OCI-LY7 (cell line): ENCODE measurements around the gene GPR153. TPM values are rescaled to one million over a fixed set of nuclear protein-coding genes. Genes with fewer than 3 reads are reported as not detected.

Source experiments
- BruUV-seq: library from RNA; stranded (reverse); fragments of 400-500 nt; replicated peaks from 2 replicates; lab custom pipeline; 2021; lab: Mats Ljungman, UMichigan
- CTCF ChIA-PET: fragments of 300-600 bp; sonication (Branson Sonifier 250); formaldehyde crosslinking; loops from one replicate; lab custom pipeline; 2022; ENCODE audit warnings: antibody characterized with exemption; ENCODE audit not compliant: unreplicated experiment; lab: Charles Lee
- POLR2A ChIA-PET: fragments of 300-600 bp; sonication (Branson Sonifier 250); formaldehyde crosslinking; loops from one replicate; lab custom pipeline; 2022; ENCODE audit warnings: antibody characterized with exemption; lab: Charles Lee
- DNase-seq: peaks from one replicate; pipeline ENCODE4 v3.0.0-alpha.2; 2015; ENCODE audit warnings: low spot score
- H2AFZ ChIP-seq: fragments of 200-600 bp; sonication (generic), shearing (Covaris generic); 2 replicates; pipeline ENCODE4 v1.6.1; 2014; ENCODE audit warnings: mild to moderate bottlenecking, antibody characterized with exemption, low read length, moderate library complexity
- H3K27ac ChIP-seq: fragments of 200-600 bp; sonication (generic); 2 replicates; pipeline ENCODE4 v1.5.1; 2014; ENCODE audit warnings: mixed run types, low read depth, mild to moderate bottlenecking, moderate library complexity, low read length, inconsistent platforms; ENCODE audit not compliant: poor library complexity, severe bottlenecking
- H3K36me3 ChIP-seq: fragments of 200-600 bp; sonication (generic); 2 replicates; pipeline ENCODE4 v1.6.1; 2014; ENCODE audit warnings: mild to moderate bottlenecking, antibody characterized with exemption, low read length, moderate library complexity, mixed read lengths; ENCODE audit not compliant: insufficient read depth
- H3K4me1 ChIP-seq: fragments of 200-600 bp; sonication (generic); 2 replicates; pipeline ENCODE4 v1.5.1; 2014; ENCODE audit warnings: mild to moderate bottlenecking, low read length; ENCODE audit not compliant: insufficient read depth, poor library complexity, severe bottlenecking
- H3K4me2 ChIP-seq: fragments of 200-600 bp; sonication (generic); 2 replicates; pipeline ENCODE4 v1.6.1; 2014; ENCODE audit warnings: mild to moderate bottlenecking, low read length
- H3K4me3 ChIP-seq: fragments of 200-600 bp; sonication (generic); 2 replicates; pipeline ENCODE4 v1.5.1; 2014; ENCODE audit warnings: mild to moderate bottlenecking, low read depth, low read length; ENCODE audit not compliant: poor library complexity, severe bottlenecking
- H3K79me2 ChIP-seq: fragments of 200-600 bp; sonication (generic); 2 replicates; pipeline ENCODE4 v1.6.1; 2016; ENCODE audit warnings: low read depth, mild to moderate bottlenecking, low read length, moderate library complexity, mixed read lengths; ENCODE audit not compliant: insufficient read depth
- H3K9me2 ChIP-seq: fragments of 200-600 bp; sonication (generic); 2 replicates; pipeline ENCODE4 v1.6.1; 2016; ENCODE audit warnings: mild to moderate bottlenecking, low read length, mixed read lengths; ENCODE audit not compliant: insufficient read depth
- H3K9me3 ChIP-seq: fragments of 200-600 bp; sonication (generic); 2 replicates; pipeline ENCODE4 v1.6.1; 2014; ENCODE audit warnings: mild to moderate bottlenecking, mixed run types, low read length, mixed read lengths
- H4K20me1 ChIP-seq: fragments of 200-600 bp; sonication (generic); 2 replicates; pipeline ENCODE4 v1.6.1; 2014; ENCODE audit warnings: mild to moderate bottlenecking, antibody characterized with exemption, low read length, moderate library complexity, mixed read lengths; ENCODE audit not compliant: insufficient read depth
- EZH2phosphoT487 ChIP-seq: fragments of 200-600 bp; sonication (generic); IDR thresholded peaks from 2 replicates; pipeline ENCODE4 v1.6.1; 2018; ENCODE audit warnings: low read depth, borderline replicate concordance, mild to moderate bottlenecking, mixed run types, antibody characterized with exemption, low read length, moderate library complexity, mixed read lengths
- intact Hi-C: fragments of 100-400 bp; cut with micrococcal nuclease; formaldehyde crosslinking; loops from one replicate; pipeline ENCODE4 v1.10.0; 2022; ENCODE audit not compliant: unreplicated experiment
- total RNA-seq, 2 experiments: library from RNA; depleted of rRNA in 1 of 2; stranded (reverse); fragments of >200 nt in 1 of 2; shearing (Covaris generic) in 1 of 2; gene quantifications; 2 replicates each; pipeline ENCODE4 v1.2.3, GENCODE V29; 2014 to 2022
- TF ChIP-seq, protein P1 (sequence below): fragments of 200-600 bp; sonication (generic); conservative IDR thresholded peaks from 2 replicates; pipeline ENCODE4 v1.5.1; 2014; ENCODE audit warnings: mild to moderate bottlenecking, antibody characterized with exemption, low read length, moderate library complexity, mixed read lengths

The GPR153 gene
- total RNA-seq, 2 experiments from 2014 or later: not detected

- Histone ChIP-seq H4K20me1 (no peaks in the 10 kb centered on the region), H3K27ac (no peak overlapping the region), H3K4me2 (no peak overlapping the region), H3K9me2 (no peaks in the 10 kb centered on the region), H2AFZ (no peak overlapping the region), H3K9me3 (no peaks in the 10 kb centered on the region), H3K79me2 (no peaks in the 10 kb centered on the region), H3K4me1 (no peaks in the 10 kb centered on the region), H3K36me3 (no peaks in the 10 kb centered on the region), H3K4me3 (no peak overlapping the region)
- BruUV-seq: no TSS peak
- intact Hi-C loops: no loop called here
- ChIA-PET POLR2A (no interaction called here), CTCF (no interaction called here)
- TF ChIP-seq, protein P1, sequence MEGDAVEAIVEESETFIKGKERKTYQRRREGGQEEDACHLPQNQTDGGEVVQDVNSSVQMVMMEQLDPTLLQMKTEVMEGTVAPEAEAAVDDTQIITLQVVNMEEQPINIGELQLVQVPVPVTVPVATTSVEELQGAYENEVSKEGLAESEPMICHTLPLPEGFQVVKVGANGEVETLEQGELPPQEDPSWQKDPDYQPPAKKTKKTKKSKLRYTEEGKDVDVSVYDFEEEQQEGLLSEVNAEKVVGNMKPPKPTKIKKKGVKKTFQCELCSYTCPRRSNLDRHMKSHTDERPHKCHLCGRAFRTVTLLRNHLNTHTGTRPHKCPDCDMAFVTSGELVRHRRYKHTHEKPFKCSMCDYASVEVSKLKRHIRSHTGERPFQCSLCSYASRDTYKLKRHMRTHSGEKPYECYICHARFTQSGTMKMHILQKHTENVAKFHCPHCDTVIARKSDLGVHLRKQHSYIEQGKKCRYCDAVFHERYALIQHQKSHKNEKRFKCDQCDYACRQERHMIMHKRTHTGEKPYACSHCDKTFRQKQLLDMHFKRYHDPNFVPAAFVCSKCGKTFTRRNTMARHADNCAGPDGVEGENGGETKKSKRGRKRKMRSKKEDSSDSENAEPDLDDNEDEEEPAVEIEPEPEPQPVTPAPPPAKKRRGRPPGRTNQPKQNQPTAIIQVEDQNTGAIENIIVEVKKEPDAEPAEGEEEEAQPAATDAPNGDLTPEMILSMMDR: no peak
- TF ChIP-seq EZH2phosphoT487: no peak
- no peak for DNase-seq
Measured at GRCh38 chr1:6280761-6281451, 20.0 kb upstream of the GPR153 start.

DNA sequence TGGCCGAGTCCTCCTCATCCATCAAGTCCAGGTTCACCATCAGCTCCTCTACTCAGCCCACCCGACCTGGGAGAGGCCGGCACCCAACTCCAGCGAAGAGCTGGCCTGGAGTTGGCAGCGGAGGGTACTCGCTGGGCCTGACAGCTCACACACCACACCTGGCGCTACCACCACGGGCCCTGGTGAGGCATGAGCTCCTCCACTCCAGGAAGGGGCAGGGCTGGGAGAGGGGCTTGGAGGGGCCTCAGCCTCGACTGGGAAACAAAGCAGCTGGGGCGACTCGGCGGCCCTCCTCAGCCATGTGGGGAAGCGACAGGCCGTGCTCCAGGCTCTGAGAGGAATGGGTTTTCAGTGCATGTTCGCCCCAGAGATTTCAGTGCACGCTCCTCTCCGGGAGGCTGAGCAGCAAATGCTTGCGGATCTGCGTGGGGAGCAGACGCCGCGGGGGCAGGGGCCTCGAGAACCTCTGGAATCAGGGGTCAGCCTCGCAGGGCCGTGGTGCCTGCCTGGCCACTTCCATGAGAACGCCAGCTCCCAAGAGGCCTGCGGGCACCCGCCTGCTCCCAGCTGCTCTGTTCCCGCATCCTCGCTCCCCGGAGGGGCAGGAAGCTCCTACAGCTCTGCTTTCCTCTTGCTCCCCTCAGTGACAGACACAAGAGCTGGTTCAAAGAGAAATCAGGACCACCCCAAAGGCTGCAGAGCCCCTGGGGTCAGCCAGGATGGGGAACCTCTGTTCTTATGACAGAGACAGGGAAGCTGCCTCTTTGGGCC is 18.9 kb upstream of the GPR153 start:
- POLR2A ChIA-PET: interaction anchor here (0.6 kb wide), 1 partner anchor 36 kb away, joined by 5 read pairs; no protein-coding TSS in a partner anchor
- no peak for DNase-seq
- Histone ChIP-seq H3K36me3 (no peaks in the 10 kb centered on the region), H3K4me3 (no peak overlapping the region), H2AFZ (no peak overlapping the region), H3K79me2 (no peaks in the 10 kb centered on the region), H3K9me3 (no peaks in the 10 kb centered on the region), H3K4me1 (no peaks in the 10 kb centered on the region), H3K4me2 (no peak overlapping the region), H3K9me2 (no peaks in the 10 kb centered on the region), H4K20me1 (no peaks in the 10 kb centered on the region), H3K27ac (no peak overlapping the region)
- intact Hi-C loops: no loop called here
- no peak for TF ChIP-seq EZH2phosphoT487
- TF ChIP-seq, protein P1: no peak
- no TSS peak for BruUV-seq
- CTCF ChIA-PET: interaction anchor here (0.6 kb wide), 1 partner anchor 18 kb away, joined by 3 read pairs; no protein-coding TSS in a partner anchor
